GM23248 (cell line): ENCODE data around the gene CEP97. TPM values are rescaled to one million over a fixed set of nuclear protein-coding genes. Genes with fewer than 3 reads are reported as not detected.
A peak's percentile ranks its signal among the peaks of the same experiment; 100 is the strongest.

Experiments
- DNase-seq: peaks from one replicate; pipeline ENCODE4 v3.0.0-alpha.2; 2015
- H2AFZ ChIP-seq: fragments of 200-600 bp; sonication (generic); 2 replicates; pipeline ENCODE4 v1.6.1; 2016; ENCODE audit warnings: antibody characterized with exemption
- H3F3A ChIP-seq: fragments of 200-600 bp; sonication (generic); 2 replicates; pipeline ENCODE4 v1.6.1; 2016; ENCODE audit warnings: mild to moderate bottlenecking, antibody characterized with exemption, mixed run types; ENCODE audit not compliant: insufficient read depth
- H3K27ac ChIP-seq: fragments of 200-600 bp; sonication (generic); 2 replicates; pipeline ENCODE4 v1.5.1; 2016; ENCODE audit warnings: mild to moderate bottlenecking
- H3K27me3 ChIP-seq: fragments of 200-600 bp; sonication (generic); replicated peaks from 2 replicates; pipeline ENCODE4 v1.6.1; 2016; ENCODE audit warnings: mild to moderate bottlenecking; ENCODE audit not compliant: insufficient read depth
- H3K36me3 ChIP-seq: fragments of 200-600 bp; sonication (generic); 2 replicates; pipeline ENCODE4 v1.6.1; 2016; ENCODE audit warnings: low read depth, mild to moderate bottlenecking
- H3K4me1 ChIP-seq: fragments of 200-600 bp; sonication (generic); 2 replicates; pipeline ENCODE4 v1.6.1; 2016; ENCODE audit warnings: mild to moderate bottlenecking; ENCODE audit not compliant: insufficient read depth
- H3K4me2 ChIP-seq: fragments of 200-600 bp; sonication (generic); one replicate; pipeline ENCODE4 v1.6.1; 2016; ENCODE audit warnings: mild to moderate bottlenecking; ENCODE audit not compliant: unreplicated experiment
- H3K4me3 ChIP-seq: fragments of 200-600 bp; sonication (generic); 2 replicates; pipeline ENCODE4 v1.5.1; 2016; ENCODE audit warnings: mild to moderate bottlenecking
- H3K79me2 ChIP-seq: fragments of 200-600 bp; sonication (generic); 2 replicates; pipeline ENCODE4 v1.6.1; 2016; ENCODE audit warnings: mild to moderate bottlenecking; ENCODE audit not compliant: insufficient read depth
- H3K9ac ChIP-seq: fragments of 200-600 bp; sonication (generic); 2 replicates; pipeline ENCODE4 v1.6.1; 2016; ENCODE audit warnings: mild to moderate bottlenecking
- H3K9me2 ChIP-seq: fragments of 200-600 bp; sonication (generic); 2 replicates; pipeline ENCODE4 v1.6.1; 2016; ENCODE audit warnings: mixed run types, mild to moderate bottlenecking, moderate library complexity; ENCODE audit not compliant: insufficient read depth
- H3K9me3 ChIP-seq: fragments of 200-600 bp; sonication (generic); one replicate; pipeline ENCODE4 v1.6.1; 2017; ENCODE audit warnings: low read depth
- H4K20me1 ChIP-seq: fragments of 200-600 bp; sonication (generic); 2 replicates; pipeline ENCODE4 v1.6.0; 2016; ENCODE audit not compliant: insufficient read depth
- EZH2 ChIP-seq: fragments of 200-600 bp; sonication (generic); IDR thresholded peaks from 2 replicates; pipeline ENCODE4 v1.6.1; 2018; ENCODE audit warnings: antibody characterized with exemption, mild to moderate bottlenecking; ENCODE audit not compliant: insufficient read depth, poor library complexity, severe bottlenecking
- EZH2phosphoT487 ChIP-seq: fragments of 200-600 bp; sonication (generic); IDR thresholded peaks from 2 replicates; pipeline ENCODE4 v1.6.1; 2018; ENCODE audit warnings: antibody characterized with exemption, moderate library complexity, mild to moderate bottlenecking, low read depth; ENCODE audit not compliant: insufficient read depth
- WGBS, 2 experiments: methylation state at CpG; one replicate each; pipeline ENCODE4 v1.1.6; 2015 to 2017; ENCODE audit warnings: low lambda C conversion rate in 2 of 2, low coverage in 1 of 2; ENCODE audit errors: missing lambda C conversion rate in 2 of 2; 5-methylcytosine and 5-hydroxymethylcytosine counted together
- in situ Hi-C: fragments of 300-500 bp; cut with MboI; formaldehyde crosslinking; loops from 2 replicates; pipeline ENCODE4 v1.15.0; 2020
- polyA plus RNA-seq: library from polyadenylated mRNA; unstranded; fragments of >200 nt; fragmentation: Nextera tagmentation; extraction: Ambion mirVana; gene quantifications from 2 replicates; pipeline ENCODE4 v1.2.1, GENCODE V29; 2016
- total RNA-seq: library from RNA; depleted of rRNA; stranded (reverse); fragments of >200 nt; shearing (Covaris generic); gene quantifications from 2 replicates; pipeline ENCODE4 v1.2.3, GENCODE V29; 2014

The CEP97 gene
- total and polyA plus RNA-seq, 2 experiments from 2014 or later: 3.3 to 9.8 TPM

DNA sequence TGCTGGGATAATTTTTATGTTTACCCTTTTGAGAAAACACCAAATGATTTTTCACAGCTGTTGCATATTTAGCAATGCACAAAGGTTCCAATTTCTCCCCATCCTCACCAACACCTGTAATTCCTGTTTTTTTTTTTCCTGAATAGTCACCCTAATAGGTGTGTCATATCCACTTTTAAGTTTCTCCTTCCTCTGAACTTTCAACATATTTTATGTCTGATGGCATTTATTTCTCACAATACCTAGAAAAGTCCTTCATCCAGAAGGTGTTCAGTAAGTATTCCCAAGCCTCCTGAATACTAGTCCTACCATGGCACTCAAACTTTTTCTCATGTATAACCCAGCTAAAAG is 39.4 kb upstream of the CEP97 start:
- Histone ChIP-seq H3K27ac (peak overlapping the region; percentile 87), H3K36me3 (peaks cover 54% of the 10 kb centered on the region), H3K9me3 (no peaks in the 10 kb centered on the region), H3K9me2 (no peaks in the 10 kb centered on the region), H3K27me3 (no peaks in the 10 kb centered on the region), H3K79me2 (peaks cover 65% of the 10 kb centered on the region), H3K4me1 (peaks cover 29% of the 10 kb centered on the region), H4K20me1 (peaks cover 3% of the 10 kb centered on the region; the same call in 1 of the 2 replicates), H3F3A (peaks cover 63% of the 10 kb centered on the region), H3K4me2 (peak overlapping the region; percentile 92), H2AFZ (no peak overlapping the region), H3K4me3 (peak overlapping the region; percentile 93), H3K9ac (peak overlapping the region; percentile 97)
- in situ Hi-C loops: no loop called here
- TF ChIP-seq EZH2phosphoT487 (no peak), EZH2 (no peak)
- no peak for DNase-seq

DNA sequence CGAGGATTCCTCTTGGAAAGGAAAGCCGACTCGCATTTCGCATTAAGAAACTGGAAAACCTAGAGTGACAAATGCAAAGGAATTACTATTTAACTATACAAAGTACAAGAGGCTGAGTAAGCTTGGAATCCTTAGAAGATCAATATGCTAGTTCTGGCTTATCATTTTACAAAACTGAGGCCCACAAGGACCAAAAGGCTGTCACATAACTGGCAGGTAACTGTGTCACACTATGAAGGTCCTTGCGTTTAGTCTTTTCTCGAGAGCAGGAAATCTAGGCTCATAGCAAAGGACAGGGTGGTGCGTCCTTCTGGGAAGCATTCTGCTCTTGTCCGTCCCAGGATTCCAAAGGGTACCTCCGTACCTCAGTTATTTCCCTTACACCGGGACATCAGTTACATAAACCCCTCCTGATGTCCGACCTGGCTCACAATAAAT is 38.5 kb upstream of the CEP97 start:
- Histone ChIP-seq H3K79me2 (peaks cover 56% of the 10 kb centered on the region), H3K27ac (peak overlapping the region; percentile 87), H3K9ac (peak overlapping the region; percentile 97), H3K4me3 (peak overlapping the region; percentile 93), H3K9me3 (no peaks in the 10 kb centered on the region), H2AFZ (peak overlapping the region; percentile 74), H3K36me3 (peaks cover 46% of the 10 kb centered on the region), H3K4me2 (peak overlapping the region; percentile 92), H3F3A (peaks cover 55% of the 10 kb centered on the region), H4K20me1 (peaks cover 3% of the 10 kb centered on the region; the same call in 1 of the 2 replicates), H3K4me1 (peaks cover 29% of the 10 kb centered on the region), H3K9me2 (no peaks in the 10 kb centered on the region), H3K27me3 (no peaks in the 10 kb centered on the region)
- in situ Hi-C loops: no loop called here
- TF ChIP-seq EZH2phosphoT487 (no peak), EZH2 (no peak)
- peak; percentile 43 for DNase-seq
- WGBS, 2 experiments: 0% methylated on average over 11 of the region's 11 CpGs

DNA sequence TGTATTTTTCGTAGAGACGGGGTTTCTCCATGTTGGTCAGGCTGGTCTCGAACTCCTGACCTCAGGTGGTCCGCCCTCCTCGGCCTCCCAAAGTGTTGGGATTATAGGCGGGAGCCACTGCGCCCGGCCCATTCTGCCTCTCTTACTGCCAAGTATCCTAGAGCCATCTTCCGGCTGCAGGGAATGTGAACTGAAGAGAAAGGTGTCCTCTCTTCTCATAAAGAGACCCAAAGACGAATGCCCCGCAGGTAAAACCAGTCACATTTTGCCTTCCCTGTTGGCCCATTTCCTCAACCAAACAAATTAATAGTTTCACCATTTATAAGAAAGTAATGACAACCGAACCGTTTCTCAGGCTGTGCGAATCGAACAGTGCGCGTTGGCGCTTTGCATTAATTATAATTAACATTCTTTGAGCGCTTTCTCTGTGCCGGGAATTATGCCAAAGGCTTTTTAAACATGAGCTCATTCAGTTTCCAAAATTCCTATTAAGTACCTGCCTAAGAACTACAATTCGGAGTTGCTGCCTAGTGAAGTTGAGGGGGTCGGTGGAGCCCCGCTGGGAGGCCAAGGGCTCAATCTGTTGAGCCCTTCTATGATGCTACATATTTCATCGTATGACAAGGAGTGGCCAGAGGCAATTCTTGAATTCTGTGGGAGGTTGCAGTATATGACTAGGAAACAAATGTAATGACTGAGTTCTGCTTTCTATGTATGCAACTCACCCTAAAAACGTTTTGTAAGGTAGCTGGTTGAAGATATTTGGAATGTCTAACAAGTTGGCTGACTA is 37.1 kb upstream of the CEP97 start:
- WGBS, 2 experiments: 26 to 27% methylated on average over 25 of the region's 25 CpGs
- in situ Hi-C loops: no loop called here
- Histone ChIP-seq H3K4me1 (peaks cover 29% of the 10 kb centered on the region), H3K9me3 (no peaks in the 10 kb centered on the region), H3K9ac (peak overlapping the region; percentile 76), H3K4me2 (peak overlapping the region; percentile 70), H3K9me2 (no peaks in the 10 kb centered on the region), H3K4me3 (peak overlapping the region; percentile 71), H2AFZ (peak overlapping the region; percentile 78), H3K27me3 (no peaks in the 10 kb centered on the region), H3K27ac (peak overlapping the region; percentile 89), H3K36me3 (peaks cover 31% of the 10 kb centered on the region), H3K79me2 (peaks cover 42% of the 10 kb centered on the region), H4K20me1 (peaks cover 3% of the 10 kb centered on the region; the same call in 1 of the 2 replicates), H3F3A (peaks cover 40% of the 10 kb centered on the region)
- no peak for TF ChIP-seq EZH2
- no peak for TF ChIP-seq EZH2phosphoT487
- DNase-seq: peak; percentile 69

DNA sequence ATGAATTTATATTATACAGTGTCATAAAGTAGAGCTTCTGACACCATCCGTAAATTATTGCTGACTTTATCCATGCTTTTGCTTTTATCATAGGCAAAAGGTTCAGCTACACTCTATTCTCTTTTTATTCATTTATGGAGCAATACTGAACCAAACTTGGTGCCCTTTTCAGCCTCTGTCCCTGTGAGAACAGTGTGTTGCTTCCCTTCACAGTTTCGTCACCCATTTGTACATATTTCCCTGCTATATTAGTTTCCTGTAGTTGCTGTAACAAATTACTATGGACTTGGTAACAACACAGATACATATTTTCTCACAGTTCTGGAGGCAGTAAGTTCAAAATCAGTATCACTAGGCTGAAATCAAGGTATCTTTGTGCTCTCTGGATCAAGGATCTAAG is 35.1 kb upstream of the CEP97 start:
- Histone ChIP-seq H3K9ac (no peak overlapping the region), H3K27ac (no peak overlapping the region), H3K9me3 (no peaks in the 10 kb centered on the region), H3K27me3 (no peaks in the 10 kb centered on the region), H3K4me3 (no peak overlapping the region), H3K4me2 (no peak overlapping the region), H2AFZ (no peak overlapping the region), H3F3A (peaks cover 21% of the 10 kb centered on the region; the same call in 1 of the 2 replicates), H3K9me2 (no peaks in the 10 kb centered on the region), H4K20me1 (no peaks in the 10 kb centered on the region; the same call in 1 of the 2 replicates), H3K36me3 (peaks cover 13% of the 10 kb centered on the region; the same call in 1 of the 2 replicates), H3K4me1 (peaks cover 11% of the 10 kb centered on the region), H3K79me2 (peaks cover 22% of the 10 kb centered on the region)
- no peak for DNase-seq
- TF ChIP-seq EZH2 (no peak), EZH2phosphoT487 (no peak)
- in situ Hi-C loops: no loop called here
- 77 to 88% methylated on average over 2 of the region's 2 CpGs for WGBS, 2 experiments
